ENCODE results near the gene PRR30.

GRCh38 chr2:27127883-27128667 lies 11.1 kb downstream of the PRR30 start:
- TF ChIP-seq CTCF (IDR thresholded peaks at IDR 0.05; ENCODE audit: low read length) (no peak), EZH2phosphoT487 (IDR thresholded peaks at IDR 0.05; ENCODE audit: low read length) (no peak)
